Endothelial cell of umbilical vein (primary cell): ENCODE measurements around the gene NCMAP. TPM values are rescaled to one million over a fixed set of nuclear protein-coding genes. Genes with fewer than 3 reads are reported as not detected.

Experiments
- BruUV-seq: library from RNA; stranded (reverse); fragments of 400-500 nt; replicated peaks from 2 replicates; lab custom pipeline; 2021; lab: Mats Ljungman, UMichigan
- CTCF ChIA-PET: fragments of 300-600, 350-600 bp; sonication (Branson Sonifier 250); formaldehyde crosslinking; loops from one replicate; lab custom pipeline; 2021; ENCODE audit warnings: antibody characterized with exemption, inconsistent platforms; lab: Charles Lee
- POLR2A ChIA-PET: fragments of 300-600, 350-600 bp; sonication (Branson Sonifier 250); formaldehyde crosslinking; loops from one replicate; lab custom pipeline; 2021; ENCODE audit warnings: antibody characterized with exemption, inconsistent platforms; lab: Charles Lee
- DNase-seq: peaks from one replicate; pipeline ENCODE4 v3.0.0-alpha.2; 2011; ENCODE audit warnings: low read depth, low spot score
- FAIRE-seq: peaks from 2 replicates; lab custom pipeline; 2011; peaks lifted over from hg19 to GRCh38; lab: Jason Lieb, UNC
- H2AFZ ChIP-seq: 2 replicates; pipeline ENCODE4 v1.6.0; 2012; ENCODE audit warnings: low read depth, low read length, control low read depth, inconsistent platforms
- H3K27ac ChIP-seq: 2 replicates; pipeline ENCODE4 v1.5.1; 2011; ENCODE audit warnings: low read depth, mild to moderate bottlenecking, control low read depth, low read length, moderate library complexity; ENCODE audit not compliant: insufficient read depth
- H3K27me3 ChIP-seq, 2 experiments: 2 replicates each; pipeline versions ENCODE4 v1.6.0 to v1.6.1; 2011; ENCODE audit warnings: low read length in 2 of 2, mixed read lengths in 1 of 2; ENCODE audit not compliant: control insufficient read depth in 2 of 2, insufficient read depth in 2 of 2
- H3K36me3 ChIP-seq, 2 experiments: 2 replicates in 1 of 2; 3 replicates in 1 of 2; pipeline ENCODE4 v1.5.1; 2011; ENCODE audit warnings: low read length in 2 of 2, mild to moderate bottlenecking in 1 of 2, moderate library complexity in 1 of 2; ENCODE audit not compliant: control insufficient read depth in 2 of 2, insufficient read depth in 2 of 2; ENCODE audit errors: extremely low read depth in 1 of 2
- H3K4me1 ChIP-seq: 3 replicates; pipeline ENCODE4 v1.5.1; 2011; ENCODE audit warnings: mild to moderate bottlenecking, low read length; ENCODE audit not compliant: control insufficient read depth, insufficient read depth; ENCODE audit errors: extremely low read depth
- H3K4me2 ChIP-seq: 2 replicates; pipeline ENCODE4 v1.6.1; 2011; ENCODE audit warnings: low read length, control low read depth, mixed read lengths; ENCODE audit not compliant: insufficient read depth
- H3K4me3 ChIP-seq, 3 experiments: fragments of 200-600 bp in 1 of 3; sonication (generic), shearing (Covaris generic) in 1 of 3; replicated peaks in 1 of 3; 2 replicates each; pipeline ENCODE4 v1.5.1; 2011 to 2016; ENCODE audit warnings: control low read depth in 3 of 3, low read length in 3 of 3, mild to moderate bottlenecking in 2 of 3, inconsistent platforms in 1 of 3, low read depth in 1 of 3, moderate library complexity in 1 of 3; ENCODE audit not compliant: insufficient read depth in 1 of 3
- H3K79me2 ChIP-seq: 2 replicates; pipeline ENCODE4 v1.6.0; 2012; ENCODE audit warnings: low read length, inconsistent platforms; ENCODE audit not compliant: control insufficient read depth, insufficient read depth
- H3K9ac ChIP-seq: replicated peaks from 2 replicates; pipeline ENCODE3; 2011; ENCODE audit warnings: low read length, control low read depth; ENCODE audit not compliant: insufficient read depth; ENCODE audit errors: extremely low read depth
- H3K9me1 ChIP-seq: replicated peaks from 3 replicates; pipeline ENCODE4 v1.6.0; 2011; ENCODE audit warnings: mild to moderate bottlenecking, low read length; ENCODE audit not compliant: control insufficient read depth, insufficient read depth; ENCODE audit errors: extremely low read depth
- H3K9me3 ChIP-seq: replicated peaks from 2 replicates; pipeline ENCODE4 v1.5.1; 2012; ENCODE audit warnings: low read length, inconsistent platforms; ENCODE audit not compliant: control insufficient read depth, insufficient read depth
- H4K20me1 ChIP-seq: replicated peaks from 2 replicates; pipeline ENCODE3; 2011; ENCODE audit warnings: mild to moderate bottlenecking, low read length; ENCODE audit not compliant: control insufficient read depth, insufficient read depth; ENCODE audit errors: extremely low read depth
- FOS ChIP-seq: IDR thresholded peaks from 2 replicates; pipeline ENCODE4 v1.6.1; 2011; ENCODE audit warnings: mild to moderate bottlenecking, low read length, moderate library complexity, borderline replicate concordance; ENCODE audit not compliant: insufficient read depth
- MYC ChIP-seq: IDR thresholded peaks from one replicate; pipeline ENCODE4 v1.6.1; 2011; ENCODE audit warnings: mild to moderate bottlenecking, low read depth, low read length
- POLR2A ChIP-seq: IDR thresholded peaks from 2 replicates; pipeline ENCODE4 v1.6.1; 2012; ENCODE audit warnings: low read depth, mild to moderate bottlenecking, control low read depth, low read length
- POLR2AphosphoS5 ChIP-seq: IDR thresholded peaks from 2 replicates; pipeline ENCODE4 v1.6.1; 2012; ENCODE audit warnings: low read depth, mild to moderate bottlenecking, control low read depth, low read length, moderate library complexity; ENCODE audit not compliant: insufficient read depth
- dilution Hi-C: fragments of 300-500 bp; cut with MboI; formaldehyde crosslinking; loops from one replicate; pipeline ENCODE4 v1.15.0; 2019; ENCODE audit warnings: low sequenced_read_pairs; ENCODE audit not compliant: extremely low pct_ligation_motif_present
- intact Hi-C: fragments of 100-400 bp; cut with micrococcal nuclease; formaldehyde crosslinking; loops from one replicate; pipeline ENCODE4 v1.10.0; 2022
- polyA plus RNA-seq, 4 experiments: library from polyadenylated mRNA; depleted of rRNA in 3 of 4; stranded (reverse) in 3 of 4; unstranded in 1 of 4; fragments of >200 nt; gene quantifications; 2 replicates each; pipeline versions ENCODE4 v1.2.1 to v1.2.3, GENCODE V29; 2011 to 2012; ENCODE audit warnings: missing spikeins in 1 of 4
- total RNA-seq: library from RNA; stranded (reverse); gene quantifications from 2 replicates; pipeline ENCODE4 v1.2.3, GENCODE V29; 2021
- TF ChIP-seq, protein P1 (sequence below), 2 donors: IDR thresholded peaks; 1 replicate in 1 of 2; 2 replicates in 1 of 2; pipeline ENCODE4 v1.5.1; 2011; ENCODE audit warnings: low read length in 2 of 2, mild to moderate bottlenecking in 2 of 2, moderate library complexity in 2 of 2, control low read depth in 1 of 2, inconsistent platforms in 1 of 2, low read depth in 1 of 2; ENCODE audit not compliant: insufficient read depth in 1 of 2; ENCODE audit errors: extremely low read depth in 1 of 2

The NCMAP gene
- total and polyA plus RNA-seq, 2 donors (not counting 3 experiments of a cell fraction or from before 2014, with no cell fraction given): not detected

DNA sequence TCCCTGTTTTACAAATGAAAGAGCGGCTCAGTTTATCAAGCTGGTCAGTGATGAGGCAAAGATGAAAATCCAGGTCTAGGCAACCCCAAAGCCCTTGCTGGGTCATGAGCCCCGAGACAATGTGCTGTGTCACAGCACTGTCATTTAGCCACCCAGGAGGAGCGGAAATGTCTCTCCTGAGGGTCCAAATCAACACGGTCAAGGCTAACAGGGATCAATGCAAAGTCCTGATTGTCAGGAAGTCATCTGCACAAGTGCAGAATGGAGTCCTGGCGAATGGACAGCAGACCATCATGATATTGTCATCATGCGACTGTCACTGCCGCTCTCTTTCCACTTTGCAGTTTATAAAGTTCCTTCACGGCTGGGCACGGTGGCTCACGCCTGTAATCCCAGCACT lies 30.2 kb downstream of the NCMAP start:
- H3K27ac ChIP-seq: no peak overlapping the region
- H3K9me1 ChIP-seq: no peaks in the 10 kb centered on the region
- H3K79me2 ChIP-seq: no peaks in the 10 kb centered on the region
- no peak overlapping the region for H3K4me2 ChIP-seq
- H2AFZ ChIP-seq: no peak overlapping the region
- FAIRE-seq (no peak), DNase-seq (no peak)
- no peak overlapping the region for H3K4me3 ChIP-seq
- ChIA-PET POLR2A (interaction anchor here (1.0 kb wide), 1 partner anchor 9 kb away, joined by 5 read pairs; no protein-coding TSS in a partner anchor), CTCF (interaction anchor here (1.5 to 4.8 kb wide), 7 partner anchors 11 to 387 kb away, joined by 4 to 59 read pairs (median 9); no protein-coding TSS in a partner anchor)
- dilution Hi-C loops (no loop called here), intact Hi-C loops (loop anchor here (5.0 kb wide), 2 partner anchors 384 to 434 kb away; no protein-coding TSS in a partner anchor)
- H3K9me3 ChIP-seq: no peaks in the 10 kb centered on the region
- BruUV-seq: no TSS peak
- no peaks in the 10 kb centered on the region for H3K4me1 ChIP-seq
- H3K27me3 ChIP-seq: peaks cover 0 to 6% of the 10 kb centered on the region in 2 experiments
- H3K9ac ChIP-seq: no peak overlapping the region
- no peaks in the 10 kb centered on the region for H4K20me1 ChIP-seq
- no peaks in the 10 kb centered on the region for H3K36me3 ChIP-seq
- TF ChIP-seq FOS (no peak), POLR2AphosphoS5 (no peak), POLR2A (no peak), MYC (no peak)
- TF ChIP-seq, protein P1, sequence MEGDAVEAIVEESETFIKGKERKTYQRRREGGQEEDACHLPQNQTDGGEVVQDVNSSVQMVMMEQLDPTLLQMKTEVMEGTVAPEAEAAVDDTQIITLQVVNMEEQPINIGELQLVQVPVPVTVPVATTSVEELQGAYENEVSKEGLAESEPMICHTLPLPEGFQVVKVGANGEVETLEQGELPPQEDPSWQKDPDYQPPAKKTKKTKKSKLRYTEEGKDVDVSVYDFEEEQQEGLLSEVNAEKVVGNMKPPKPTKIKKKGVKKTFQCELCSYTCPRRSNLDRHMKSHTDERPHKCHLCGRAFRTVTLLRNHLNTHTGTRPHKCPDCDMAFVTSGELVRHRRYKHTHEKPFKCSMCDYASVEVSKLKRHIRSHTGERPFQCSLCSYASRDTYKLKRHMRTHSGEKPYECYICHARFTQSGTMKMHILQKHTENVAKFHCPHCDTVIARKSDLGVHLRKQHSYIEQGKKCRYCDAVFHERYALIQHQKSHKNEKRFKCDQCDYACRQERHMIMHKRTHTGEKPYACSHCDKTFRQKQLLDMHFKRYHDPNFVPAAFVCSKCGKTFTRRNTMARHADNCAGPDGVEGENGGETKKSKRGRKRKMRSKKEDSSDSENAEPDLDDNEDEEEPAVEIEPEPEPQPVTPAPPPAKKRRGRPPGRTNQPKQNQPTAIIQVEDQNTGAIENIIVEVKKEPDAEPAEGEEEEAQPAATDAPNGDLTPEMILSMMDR (IDR thresholded peaks at IDR 0.05; ENCODE audit: extremely low read depth in 1 of 2, insufficient read depth in 1 of 2, low read depth in 1 of 2, low read length in 2 of 2): no peak
